ENCODE data around the gene CEBPB.

DNA sequence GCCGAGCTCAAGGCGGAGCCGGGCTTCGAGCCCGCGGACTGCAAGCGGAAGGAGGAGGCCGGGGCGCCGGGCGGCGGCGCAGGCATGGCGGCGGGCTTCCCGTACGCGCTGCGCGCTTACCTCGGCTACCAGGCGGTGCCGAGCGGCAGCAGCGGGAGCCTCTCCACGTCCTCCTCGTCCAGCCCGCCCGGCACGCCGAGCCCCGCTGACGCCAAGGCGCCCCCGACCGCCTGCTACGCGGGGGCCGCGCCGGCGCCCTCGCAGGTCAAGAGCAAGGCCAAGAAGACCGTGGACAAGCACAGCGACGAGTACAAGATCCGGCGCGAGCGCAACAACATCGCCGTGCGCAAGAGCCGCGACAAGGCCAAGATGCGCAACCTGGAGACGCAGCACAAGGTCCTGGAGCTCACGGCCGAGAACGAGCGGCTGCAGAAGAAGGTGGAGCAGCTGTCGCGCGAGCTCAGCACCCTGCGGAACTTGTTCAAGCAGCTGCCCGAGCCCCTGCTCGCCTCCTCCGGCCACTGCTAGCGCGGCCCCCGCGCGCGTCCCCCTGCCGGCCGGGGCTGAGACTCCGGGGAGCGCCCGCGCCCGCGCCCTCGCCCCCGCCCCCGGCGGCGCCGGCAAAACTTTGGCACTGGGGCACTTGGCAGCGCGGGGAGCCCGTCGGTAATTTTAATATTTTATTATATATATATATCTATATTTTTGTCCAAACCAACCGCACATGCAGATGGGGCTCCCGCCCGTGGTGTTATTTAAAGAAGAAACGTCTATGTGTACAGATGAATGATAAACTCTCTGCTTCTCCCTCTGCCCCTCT lies 1.1 kb downstream of the CEBPB start:
- TF ChIP-seq, protein P1, sequence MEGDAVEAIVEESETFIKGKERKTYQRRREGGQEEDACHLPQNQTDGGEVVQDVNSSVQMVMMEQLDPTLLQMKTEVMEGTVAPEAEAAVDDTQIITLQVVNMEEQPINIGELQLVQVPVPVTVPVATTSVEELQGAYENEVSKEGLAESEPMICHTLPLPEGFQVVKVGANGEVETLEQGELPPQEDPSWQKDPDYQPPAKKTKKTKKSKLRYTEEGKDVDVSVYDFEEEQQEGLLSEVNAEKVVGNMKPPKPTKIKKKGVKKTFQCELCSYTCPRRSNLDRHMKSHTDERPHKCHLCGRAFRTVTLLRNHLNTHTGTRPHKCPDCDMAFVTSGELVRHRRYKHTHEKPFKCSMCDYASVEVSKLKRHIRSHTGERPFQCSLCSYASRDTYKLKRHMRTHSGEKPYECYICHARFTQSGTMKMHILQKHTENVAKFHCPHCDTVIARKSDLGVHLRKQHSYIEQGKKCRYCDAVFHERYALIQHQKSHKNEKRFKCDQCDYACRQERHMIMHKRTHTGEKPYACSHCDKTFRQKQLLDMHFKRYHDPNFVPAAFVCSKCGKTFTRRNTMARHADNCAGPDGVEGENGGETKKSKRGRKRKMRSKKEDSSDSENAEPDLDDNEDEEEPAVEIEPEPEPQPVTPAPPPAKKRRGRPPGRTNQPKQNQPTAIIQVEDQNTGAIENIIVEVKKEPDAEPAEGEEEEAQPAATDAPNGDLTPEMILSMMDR (optimal IDR thresholded peaks at IDR 0.05 in 1 of 3, IDR thresholded peaks at IDR 0.05 in 1 of 3, conservative IDR thresholded peaks at IDR 0.05 in 1 of 3; ENCODE audit: extremely low read depth in 1 of 3, insufficient read depth in 2 of 3, low read length in 3 of 3) = no peak
- no peak for TF ChIP-seq EZH2 (IDR thresholded peaks at IDR 0.05; ENCODE audit: low read length)
